MG63 (cell line): ENCODE measurements around the gene TMEM61. TPM values are rescaled to one million over a fixed set of nuclear protein-coding genes. Genes with fewer than 3 reads are reported as not detected.

Source experiments
- DNase-seq: peaks from one replicate; pipeline ENCODE4 v3.0.0-alpha.2; 2020
- H3K27me3 ChIP-seq: fragments of 250-450 bp; sonication (Bioruptor Pico); 2 replicates; pipeline ENCODE4 v1.5.1; 2020; ENCODE audit warnings: mild to moderate bottlenecking, moderate library complexity
- H3K36me3 ChIP-seq: fragments of 250-450 bp; sonication (Bioruptor Pico); 2 replicates; pipeline ENCODE4 v1.5.1; 2020; ENCODE audit warnings: mild to moderate bottlenecking, moderate library complexity
- H3K4me3 ChIP-seq: fragments of 250-450 bp; sonication (Bioruptor Pico); 2 replicates; pipeline ENCODE4 v1.5.1; 2020; ENCODE audit warnings: mild to moderate bottlenecking, moderate library complexity
- H3K9me3 ChIP-seq: fragments of 250-450 bp; sonication (Bioruptor Pico); 2 replicates; pipeline ENCODE4 v1.5.1; 2020; ENCODE audit warnings: mild to moderate bottlenecking, moderate library complexity
- total RNA-seq: library from RNA; depleted of rRNA; stranded (reverse); fragments of >200 nt; shearing (Covaris generic); gene quantifications from 2 replicates; pipeline ENCODE4 v1.2.3, GENCODE V29; 2014; ENCODE audit warnings: low replicate concordance

The TMEM61 gene
- total RNA-seq, 1 experiment from 2014 or later, result not detected

GRCh38 chr1:54976747-54977146 is 3.7 kb upstream of the TMEM61 start:
- H3K36me3 ChIP-seq, result no peaks in the 10 kb centered on the region
- no peaks in the 10 kb centered on the region for H3K27me3 ChIP-seq
- H3K4me3 ChIP-seq, result no peak overlapping the region

DNA sequence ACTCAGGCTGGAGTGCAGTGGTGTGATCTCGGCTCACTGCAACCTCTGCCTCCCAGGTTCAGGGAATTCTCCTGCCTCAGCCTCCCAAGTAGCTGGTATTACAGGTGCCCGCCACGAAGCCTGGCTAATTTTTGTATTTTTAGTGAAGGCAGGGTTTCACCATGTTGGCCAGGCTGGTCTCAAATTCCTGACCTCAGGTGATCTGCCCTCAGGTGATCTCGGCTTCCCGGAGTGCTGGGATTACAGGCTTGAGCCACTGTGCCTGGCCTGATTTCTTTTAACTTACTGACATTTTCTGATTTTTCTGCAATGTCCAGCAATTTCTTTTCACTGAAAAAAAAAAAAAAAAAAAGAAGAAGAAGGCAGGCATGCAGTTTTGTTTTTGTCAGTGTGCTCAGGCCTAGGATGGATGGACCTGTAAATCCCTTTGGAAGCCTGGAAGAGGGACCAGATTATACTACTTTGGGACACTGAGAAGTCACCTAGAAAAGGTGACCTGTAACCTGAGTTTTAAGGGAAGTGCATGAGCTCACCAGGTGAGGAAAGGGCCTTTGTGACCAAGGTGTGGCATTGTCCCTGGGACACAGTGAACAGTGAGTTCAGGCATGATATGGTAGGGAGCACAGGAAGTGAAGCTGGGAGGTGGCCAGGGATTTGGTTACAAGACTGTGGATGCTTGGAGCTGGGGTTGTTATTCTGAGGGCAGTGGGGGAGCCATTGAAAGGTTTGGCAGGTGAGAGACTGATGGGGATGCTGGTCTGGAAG is 2.7 kb upstream of the TMEM61 start:
- H3K9me3 ChIP-seq, result no peaks in the 10 kb centered on the region

More at GRCh38 chr1:54976747-54977146, 3.7 kb upstream of the TMEM61 start:
- DNase-seq, result peak; percentile 29
- H3K9me3 ChIP-seq, result no peaks in the 10 kb centered on the region

GRCh38 chr1:54978528-54979326 is 1.7 kb upstream of the TMEM61 start:
- DNase-seq, result no peak
- Histone ChIP-seq H3K9me3 (no peaks in the 10 kb centered on the region), H3K4me3 (no peak overlapping the region), H3K27me3 (no peaks in the 10 kb centered on the region), H3K36me3 (no peaks in the 10 kb centered on the region)

More for the DNA sequence above, 2.7 kb upstream of the TMEM61 start:
- Histone ChIP-seq H3K4me3 (no peak overlapping the region), H3K27me3 (no peaks in the 10 kb centered on the region), H3K36me3 (no peaks in the 10 kb centered on the region)
- no peak for DNase-seq

DNA sequence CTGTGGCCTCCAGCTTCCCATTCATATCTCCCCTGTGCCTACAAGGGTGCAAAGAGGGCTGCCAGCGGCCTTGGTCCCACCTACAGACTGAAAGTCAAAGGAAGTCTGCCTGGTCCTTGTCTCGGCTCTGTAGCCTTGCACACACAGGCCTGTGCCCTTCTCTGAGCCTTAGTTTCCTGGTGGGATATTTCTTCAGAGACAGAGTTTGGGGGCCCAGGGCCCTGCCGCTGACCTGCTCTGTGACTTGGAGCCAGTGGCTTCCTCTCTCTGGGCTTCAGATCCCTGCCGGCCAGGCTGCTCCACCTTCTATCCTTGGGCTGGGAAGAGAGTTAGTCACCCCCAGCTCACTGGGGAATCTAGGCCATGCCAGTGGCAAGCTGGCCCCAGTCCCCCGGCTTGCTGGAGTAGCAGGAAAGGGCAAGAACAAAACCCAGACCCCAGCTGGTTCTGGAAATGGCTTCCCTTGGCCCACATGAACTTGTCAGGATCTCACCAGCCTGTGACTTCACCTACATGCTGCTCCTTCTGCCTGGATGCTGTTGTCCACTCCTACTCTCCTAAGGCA is 1.0 kb upstream of the TMEM61 start:
- Histone ChIP-seq H3K9me3 (no peaks in the 10 kb centered on the region), H3K4me3 (no peak overlapping the region), H3K27me3 (no peaks in the 10 kb centered on the region), H3K36me3 (no peaks in the 10 kb centered on the region)
- DNase-seq, result peak; percentile 61

GRCh38 chr1:54980046-54980527 is 341 bp upstream of the TMEM61 start:
- H3K27me3 ChIP-seq, result no peaks in the 10 kb centered on the region
- no peaks in the 10 kb centered on the region for H3K36me3 ChIP-seq
- no peak for DNase-seq
- H3K9me3 ChIP-seq, result no peaks in the 10 kb centered on the region
- no peak overlapping the region for H3K4me3 ChIP-seq

DNA sequence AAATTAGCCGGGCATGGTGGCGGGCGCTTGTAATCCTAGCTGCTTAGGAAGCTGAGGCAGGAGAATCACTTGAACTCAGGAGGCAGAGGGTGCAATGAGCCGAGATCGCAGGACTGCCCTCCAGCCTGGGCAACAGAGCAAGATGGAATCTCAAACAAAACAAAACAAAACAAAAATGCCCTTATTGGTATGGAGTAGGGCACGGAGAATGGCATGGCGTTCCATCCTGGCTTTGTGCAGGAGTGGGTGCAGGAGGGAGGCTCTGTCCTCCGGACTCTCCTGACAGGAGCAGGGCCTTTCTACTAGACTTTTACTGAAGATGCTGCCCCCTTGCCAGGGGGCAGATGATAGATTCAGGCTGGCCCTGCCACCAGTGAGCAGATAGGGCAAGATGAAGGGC is 1.0 kb downstream of the TMEM61 start:
- H3K4me3 ChIP-seq, result no peak overlapping the region
- no peak for DNase-seq
- no peaks in the 10 kb centered on the region for H3K9me3 ChIP-seq
- no peaks in the 10 kb centered on the region for H3K36me3 ChIP-seq
- no peaks in the 10 kb centered on the region for H3K27me3 ChIP-seq

- DNase-seq, result no peak
- Histone ChIP-seq H3K4me3 (no peak overlapping the region), H3K36me3 (no peaks in the 10 kb centered on the region), H3K9me3 (no peaks in the 10 kb centered on the region), H3K27me3 (no peaks in the 10 kb centered on the region)
These were observed 2.3 kb downstream of the TMEM61 start for GRCh38 chr1:54982739-54983138.

GRCh38 chr1:54984131-54984842 is 3.9 kb downstream of the TMEM61 start:
- no peaks in the 10 kb centered on the region for H3K36me3 ChIP-seq
- H3K27me3 ChIP-seq, result no peaks in the 10 kb centered on the region
- H3K4me3 ChIP-seq, result no peak overlapping the region
- no peaks in the 10 kb centered on the region for H3K9me3 ChIP-seq
- DNase-seq, result no peak

- DNase-seq, result no peak
- H3K27me3 ChIP-seq, result no peaks in the 10 kb centered on the region
- no peaks in the 10 kb centered on the region for H3K36me3 ChIP-seq
- no peaks in the 10 kb centered on the region for H3K9me3 ChIP-seq
- H3K4me3 ChIP-seq, result no peak overlapping the region
These were observed 5.1 kb downstream of the TMEM61 start for GRCh38 chr1:54985556-54985955.

DNA sequence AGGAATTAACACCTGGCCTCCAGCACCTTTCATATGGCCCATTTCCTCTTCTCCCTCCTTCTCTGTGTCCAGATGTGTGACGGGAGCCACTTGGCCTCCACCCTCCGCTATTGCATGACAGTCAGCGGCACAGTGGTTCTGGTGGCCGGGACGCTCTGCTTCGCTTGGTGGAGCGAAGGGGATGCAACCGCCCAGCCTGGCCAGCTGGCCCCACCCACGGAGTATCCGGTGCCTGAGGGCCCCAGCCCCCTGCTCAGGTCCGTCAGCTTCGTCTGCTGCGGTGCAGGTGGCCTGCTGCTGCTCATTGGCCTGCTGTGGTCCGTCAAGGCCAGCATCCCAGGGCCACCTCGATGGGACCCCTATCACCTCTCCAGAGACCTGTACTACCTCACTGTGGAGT is 5.6 kb downstream of the TMEM61 start:
- no peaks in the 10 kb centered on the region for H3K36me3 ChIP-seq
- no peak for DNase-seq
- H3K4me3 ChIP-seq, result no peak overlapping the region
- no peaks in the 10 kb centered on the region for H3K9me3 ChIP-seq
- H3K27me3 ChIP-seq, result no peaks in the 10 kb centered on the region

- Histone ChIP-seq H3K27me3 (no peaks in the 10 kb centered on the region), H3K36me3 (no peaks in the 10 kb centered on the region), H3K9me3 (no peaks in the 10 kb centered on the region), H3K4me3 (no peak overlapping the region)
- no peak for DNase-seq
These were observed 6.1 kb downstream of the TMEM61 start for GRCh38 chr1:54986533-54986932.

- no peaks in the 10 kb centered on the region for H3K36me3 ChIP-seq
- no peak for DNase-seq
These were observed 7.0 kb downstream of the TMEM61 start for GRCh38 chr1:54987427-54987826.

DNA sequence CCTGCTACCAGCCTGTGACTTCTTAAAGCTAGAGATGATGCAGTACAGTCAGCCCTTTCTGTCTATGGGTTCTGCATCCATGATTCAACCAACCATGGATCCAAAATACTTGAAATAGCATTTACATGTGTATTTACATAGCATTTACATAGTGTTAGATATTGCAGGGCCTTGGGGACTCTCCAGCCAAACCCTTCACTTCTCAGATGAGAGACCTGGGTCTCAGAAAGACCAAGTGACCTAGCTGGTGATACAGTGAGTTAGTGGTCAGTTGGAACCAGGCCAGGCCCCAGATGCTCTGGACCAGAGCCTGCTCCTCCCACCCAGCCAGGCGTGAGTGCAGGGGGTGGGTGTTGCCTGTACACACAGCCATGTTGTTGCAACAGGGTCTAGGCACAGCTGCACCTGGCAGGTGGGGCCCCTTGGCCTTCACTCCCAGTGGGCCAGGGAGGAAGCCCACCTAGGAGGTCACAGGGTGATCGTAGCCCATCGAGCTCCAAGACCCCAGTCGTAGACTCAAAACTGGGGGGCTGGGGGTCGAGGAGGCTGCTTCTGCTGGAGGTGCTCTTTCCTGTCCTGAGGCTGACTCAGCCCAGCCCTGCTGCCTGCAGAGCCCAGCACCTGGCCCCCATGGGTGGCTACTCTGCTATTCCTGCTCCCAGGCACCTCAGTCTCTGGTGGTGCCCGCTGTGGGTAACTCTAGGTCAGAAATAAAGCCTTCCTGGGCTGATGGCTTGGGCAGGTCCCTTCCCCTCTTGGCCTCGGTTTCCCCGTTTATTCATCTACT is 7.7 kb downstream of the TMEM61 start:
- no peaks in the 10 kb centered on the region for H3K27me3 ChIP-seq
- H3K4me3 ChIP-seq, result no peak overlapping the region
- DNase-seq, result no peak
- no peaks in the 10 kb centered on the region for H3K9me3 ChIP-seq
- no peaks in the 10 kb centered on the region for H3K36me3 ChIP-seq

More at GRCh38 chr1:54987427-54987826, 7.0 kb downstream of the TMEM61 start:
- no peak overlapping the region for H3K4me3 ChIP-seq
- no peaks in the 10 kb centered on the region for H3K9me3 ChIP-seq
- H3K27me3 ChIP-seq, result no peaks in the 10 kb centered on the region

DNA sequence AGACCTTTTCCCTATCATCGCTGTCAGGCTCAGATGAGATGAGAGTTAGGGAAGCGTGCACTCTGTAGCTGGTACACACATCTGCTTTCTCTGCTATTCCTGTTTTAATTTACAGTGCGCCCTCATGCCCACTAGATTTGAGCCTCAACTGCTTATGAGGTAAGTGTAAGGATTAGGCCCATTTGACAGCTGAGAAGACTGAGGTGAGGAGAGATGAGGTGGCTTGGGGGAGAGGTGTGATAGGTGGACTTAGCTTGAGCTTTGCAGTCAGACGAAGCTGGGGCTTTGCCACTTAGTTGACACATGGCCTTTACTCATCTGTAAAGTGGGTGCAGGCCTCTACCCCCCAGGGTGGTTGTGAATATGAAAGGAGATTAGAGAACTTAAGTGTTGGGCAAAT is 8.5 kb downstream of the TMEM61 start:
- no peaks in the 10 kb centered on the region for H3K27me3 ChIP-seq
- H3K36me3 ChIP-seq, result no peaks in the 10 kb centered on the region
- DNase-seq, result no peak
- H3K4me3 ChIP-seq, result no peak overlapping the region
- H3K9me3 ChIP-seq, result no peaks in the 10 kb centered on the region

- Histone ChIP-seq H3K36me3 (no peaks in the 10 kb centered on the region), H3K4me3 (no peak overlapping the region), H3K9me3 (no peaks in the 10 kb centered on the region), H3K27me3 (no peaks in the 10 kb centered on the region)
- no peak for DNase-seq
These were observed 9.0 kb downstream of the TMEM61 start for GRCh38 chr1:54989473-54989872.
